CD4-positive, alpha-beta memory T cell (primary cell): ENCODE results near the gene FAM76B. TPM values are rescaled to one million over a fixed set of nuclear protein-coding genes. Genes with fewer than 3 reads are reported as not detected.

ENCODE experiments used
- CTCF ChIA-PET: fragments of 350-600 bp; sonication (Branson Sonifier 250); formaldehyde crosslinking; loops from one replicate; lab custom pipeline; 2021; ENCODE audit warnings: inconsistent platforms; ENCODE audit not compliant: partially characterized antibody; lab: Charles Lee
- POLR2A ChIA-PET: fragments of 350-600 bp; sonication (Branson Sonifier 250); formaldehyde crosslinking; loops from one replicate; lab custom pipeline; 2021; ENCODE audit not compliant: partially characterized antibody; lab: Charles Lee
- DNase-seq, 5 donors: peaks; one replicate each; pipeline versions ENCODE4 v3.0.0 to v3.0.0-alpha.2; 2020 to 2022; ENCODE audit warnings: mixed read lengths in 1 of 5
- H3K27ac ChIP-seq: one replicate; pipeline ENCODE4 v1.7.0; 2013; ENCODE audit warnings: low read depth, low read length
- H3K27me3 ChIP-seq: 2 replicates; pipeline ENCODE4 v1.7.0; 2013; ENCODE audit warnings: mild to moderate bottlenecking, low read length, moderate library complexity; ENCODE audit not compliant: insufficient read depth
- H3K36me3 ChIP-seq: 2 replicates; pipeline ENCODE4 v1.7.0; 2013; ENCODE audit warnings: mild to moderate bottlenecking, low read length, moderate library complexity; ENCODE audit not compliant: insufficient read depth
- H3K4me1 ChIP-seq: 2 replicates; pipeline ENCODE4 v1.7.0; 2013; ENCODE audit warnings: mild to moderate bottlenecking, low read length, moderate library complexity; ENCODE audit not compliant: insufficient read depth
- H3K4me3 ChIP-seq, 2 donors: one replicate each; pipeline ENCODE4 v1.7.0; 2013; ENCODE audit warnings: low read length in 2 of 2, mild to moderate bottlenecking in 1 of 2
- H3K9me3 ChIP-seq, 2 donors: one replicate each; pipeline ENCODE4 v1.7.0; 2013; ENCODE audit warnings: low read length in 2 of 2, control low read depth in 1 of 2; ENCODE audit not compliant: control insufficient read depth in 1 of 2
- H3K27ac Mint-ChIP-seq, 7 donors: one replicate each; pipeline ENCODE4 v1.8.0; 2020 to 2021; ENCODE audit warnings: mixed read lengths in 7 of 7, mild to moderate bottlenecking in 6 of 7, inconsistent platforms in 3 of 7, moderate library complexity in 3 of 7
- H3K27me3 Mint-ChIP-seq, 2 donors: one replicate each; pipeline ENCODE4 v1.8.0; 2020 to 2021; ENCODE audit warnings: mixed read lengths in 2 of 2
- H3K36me3 Mint-ChIP-seq, 2 donors: one replicate each; pipeline ENCODE4 v1.8.0; 2020 to 2021; ENCODE audit warnings: mixed read lengths in 2 of 2, inconsistent platforms in 1 of 2, mild to moderate bottlenecking in 1 of 2
- H3K4me1 Mint-ChIP-seq, 4 donors: one replicate each; pipeline ENCODE4 v1.8.0; 2020 to 2021; ENCODE audit warnings: mixed read lengths in 4 of 4, mild to moderate bottlenecking in 1 of 4
- H3K4me3 Mint-ChIP-seq, 8 donors: one replicate each; pipeline ENCODE4 v1.8.0; 2020 to 2021; ENCODE audit warnings: mixed read lengths in 8 of 8, mild to moderate bottlenecking in 7 of 8, moderate library complexity in 6 of 8, inconsistent platforms in 3 of 8
- H3K9me3 Mint-ChIP-seq, 8 donors: one replicate each; pipeline ENCODE4 v1.8.0; 2020 to 2021; ENCODE audit warnings: mixed read lengths in 8 of 8, mild to moderate bottlenecking in 5 of 8, inconsistent platforms in 3 of 8, moderate library complexity in 1 of 8
- intact Hi-C: fragments of 100-400 bp; cut with micrococcal nuclease; formaldehyde crosslinking; loops from one replicate; pipeline ENCODE4 v1.15.1; 2023
- polyA plus RNA-seq, 2 donors: library from polyadenylated mRNA; unstranded; fragments of 300-500 nt; fragmentation: Illumina TruSeq; gene quantifications; one replicate each; pipeline ENCODE4 v1.2.3, GENCODE V29; 2021
- total RNA-seq, 2 experiments: library from RNA; stranded (reverse); gene quantifications; one replicate each; pipeline ENCODE4 v1.2.3, GENCODE V29; 2021

Gene FAM76B
- total and polyA plus RNA-seq, 4 experiments from 2014 or later, result 10.3 to 60.5 (median 36.7) TPM

GRCh38 chr11:95788921-95789505 lies 569 bp downstream of the FAM76B start:
- Mint-ChIP-seq H3K4me1 (peaks cover 41 to 69% (median 51%) of the 10 kb centered on the region in 4 donors), H3K36me3 (peaks cover 24 to 56% of the 10 kb centered on the region in 2 donors), H3K4me3 (peak overlapping the region; percentile 85 to 100 (median 98)), H3K27ac (peak overlapping the region; percentile 92 to 100 (median 100)), H3K27me3 (no peaks in the 10 kb centered on the region), H3K9me3 (peaks cover 0 to 4% (median 0%) of the 10 kb centered on the region in 8 donors)
- intact Hi-C loops, result loop anchor here (1.0 to 10.0 kb wide), 5 partner anchors 638 to 1662 kb away; partner anchors contain the start of genes ANKRD49, CWC15, KDM4D and MRE11
- Histone ChIP-seq H3K4me3 (peak overlapping the region; percentile 48 to 98), H3K27me3 (no peaks in the 10 kb centered on the region), H3K9me3 (no peaks in the 10 kb centered on the region), H3K4me1 (peaks cover 43% of the 10 kb centered on the region), H3K27ac (peak overlapping the region; percentile 99), H3K36me3 (peaks cover 23% of the 10 kb centered on the region)
- CTCF ChIA-PET, result interaction anchor here (0.7 to 3.8 kb wide), 13 partner anchors 25 to 722 kb away, joined by 3 to 17 read pairs (median 4); partner anchors contain the start of genes MAML2, SESN3 and SRSF8
- POLR2A ChIA-PET, result interaction anchor here (0.7 to 5.8 kb wide), 31 partner anchors 10 to 815 kb away, joined by 3 to 99 read pairs (median 4); partner anchors contain the start of genes CCDC82, CWC15, ENDOD1 and JRKL
- DNase-seq, result peak in 4 of 5 donors; percentile 30 to 65 (median 36)

GRCh38 chr11:95780544-95780943 lies 9.0 kb downstream of the FAM76B start:
- H3K4me1 Mint-ChIP-seq, result peaks cover 14 to 38% (median 27%) of the 10 kb centered on the region in 4 donors
- Histone ChIP-seq H3K27ac (no peak overlapping the region), H3K27me3 (no peaks in the 10 kb centered on the region), H3K36me3 (peaks cover 85% of the 10 kb centered on the region), H3K9me3 (no peaks in the 10 kb centered on the region), H3K4me3 (no peak overlapping the region), H3K4me1 (peaks cover 10% of the 10 kb centered on the region)
- H3K36me3 Mint-ChIP-seq, result peaks cover 40 to 78% of the 10 kb centered on the region in 2 donors
- peak overlapping the region in 2 of 7 donors; percentile 25 to 42 for H3K27ac Mint-ChIP-seq
- DNase-seq, result no peak
- H3K27me3 Mint-ChIP-seq, result no peaks in the 10 kb centered on the region
- CTCF ChIA-PET, result interaction anchor here (1.3 kb wide), 1 partner anchor 18 kb away, joined by 3 read pairs; no protein-coding TSS in a partner anchor
- no peak overlapping the region for H3K4me3 Mint-ChIP-seq
- no peaks in the 10 kb centered on the region for H3K9me3 Mint-ChIP-seq
- intact Hi-C loops, result loop anchor here (10.0 kb wide), 1 partner anchor 1286 kb away; the partner anchor contains the start of genes ANKRD49 and MRE11
- POLR2A ChIA-PET, result interaction anchor here (0.7 to 3.9 kb wide), 3 partner anchors 9 to 692 kb away, joined by 3 to 22 read pairs (median 5); partner anchors contain the start of genes CEP57 and FAM76B

DNA sequence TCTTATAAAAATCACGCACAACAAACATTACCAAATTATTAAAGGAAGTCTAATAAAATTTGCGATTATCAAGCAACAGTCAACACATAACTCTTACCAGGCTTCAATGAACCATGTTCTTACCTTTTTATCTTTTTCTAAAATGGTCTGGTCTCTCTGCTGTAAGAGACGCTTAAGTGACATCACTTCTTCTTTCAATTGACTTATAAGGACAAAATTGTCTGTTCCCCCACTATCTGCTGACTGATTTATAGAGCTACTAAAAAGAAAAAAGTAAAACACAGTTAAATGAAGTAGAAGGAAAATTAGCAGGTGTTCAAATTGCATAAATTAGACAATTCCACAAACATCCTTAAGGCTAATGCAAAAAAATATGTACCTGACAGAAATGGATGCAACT lies 10.9 kb downstream of the FAM76B start:
- no peak overlapping the region for H3K4me3 ChIP-seq
- ChIA-PET CTCF (interaction anchor here (2.2 kb wide), 1 partner anchor 624 kb away, joined by 7 read pairs; no protein-coding TSS in a partner anchor), POLR2A (interaction anchor here (3.9 kb wide), 1 partner anchor 11 kb away, joined by 22 read pairs; the partner anchor contains the start of genes CEP57 and FAM76B)
- Mint-ChIP-seq H3K27ac (peak overlapping the region in 1 of 7 donors; percentile 50), H3K4me3 (no peak overlapping the region), H3K36me3 (peaks cover 33 to 80% of the 10 kb centered on the region in 2 donors), H3K9me3 (no peaks in the 10 kb centered on the region), H3K4me1 (peaks cover 8 to 22% (median 19%) of the 10 kb centered on the region in 4 donors), H3K27me3 (no peaks in the 10 kb centered on the region)
- H3K9me3 ChIP-seq, result no peaks in the 10 kb centered on the region
- DNase-seq, result no peak
- no peaks in the 10 kb centered on the region for H3K27me3 ChIP-seq
- H3K36me3 ChIP-seq, result peaks cover 89% of the 10 kb centered on the region
- intact Hi-C loops, result no loop called here
- peaks cover 5% of the 10 kb centered on the region for H3K4me1 ChIP-seq
- no peak overlapping the region for H3K27ac ChIP-seq

DNA sequence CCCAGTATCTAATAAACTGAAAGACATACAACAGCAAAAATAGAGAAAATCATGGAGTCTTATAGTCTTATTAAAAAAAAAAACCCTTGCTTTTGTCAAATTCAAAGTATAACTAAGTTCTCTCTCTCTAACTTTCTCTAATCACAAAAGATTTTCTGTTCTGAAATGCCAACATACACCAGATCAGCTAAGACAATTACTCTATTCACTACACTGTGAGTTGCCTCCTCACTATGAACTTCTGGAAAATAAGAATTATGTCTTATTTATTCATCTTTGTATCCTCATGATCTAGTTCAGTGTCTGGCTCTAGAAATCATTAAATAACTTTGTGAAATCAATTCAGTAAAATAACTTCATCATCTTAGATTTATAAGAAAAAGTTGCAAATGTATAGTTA lies 12.7 kb downstream of the FAM76B start:
- Mint-ChIP-seq H3K4me1 (peaks cover 7 to 12% (median 11%) of the 10 kb centered on the region in 4 donors), H3K27ac (peak overlapping the region in 3 of 7 donors; percentile 4 to 61 (median 30)), H3K27me3 (no peaks in the 10 kb centered on the region), H3K9me3 (no peaks in the 10 kb centered on the region), H3K4me3 (no peak overlapping the region), H3K36me3 (peaks cover 28 to 78% of the 10 kb centered on the region in 2 donors)
- Histone ChIP-seq H3K27me3 (no peaks in the 10 kb centered on the region), H3K4me1 (peaks cover 4% of the 10 kb centered on the region), H3K4me3 (no peak overlapping the region), H3K36me3 (peaks cover 77% of the 10 kb centered on the region), H3K9me3 (no peaks in the 10 kb centered on the region), H3K27ac (no peak overlapping the region)
- ChIA-PET POLR2A (interaction anchor here (2.5 kb wide), 1 partner anchor 13 kb away, joined by 10 read pairs; the partner anchor contains the start of genes CEP57 and FAM76B), CTCF (interaction anchor here (1.2 to 1.3 kb wide), 2 partner anchors 623 to 626 kb away, joined by 3 to 4 read pairs; no protein-coding TSS in a partner anchor)
- DNase-seq, result no peak
- intact Hi-C loops, result no loop called here

DNA sequence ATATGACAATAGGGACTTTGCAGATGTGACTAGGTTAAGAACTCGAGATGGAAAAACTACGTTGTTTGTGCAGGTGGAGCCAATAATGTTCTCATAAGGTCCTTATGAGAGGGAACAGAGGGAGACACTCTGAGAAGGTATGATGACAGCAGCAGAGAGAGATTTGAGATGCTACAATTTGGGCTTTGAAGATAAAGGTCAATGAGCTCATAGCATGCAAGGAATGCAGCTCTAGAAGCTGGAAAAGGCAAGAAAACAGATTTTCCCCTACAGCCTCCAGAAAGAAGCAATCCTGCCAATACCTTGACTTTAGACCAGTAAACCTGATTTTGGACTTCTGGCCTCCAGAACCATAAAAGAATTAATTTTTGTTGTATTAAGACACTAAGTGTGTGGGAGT lies 21.1 kb downstream of the FAM76B start:
- Histone ChIP-seq H3K27ac (no peak overlapping the region), H3K4me1 (no peaks in the 10 kb centered on the region), H3K27me3 (no peaks in the 10 kb centered on the region), H3K36me3 (peaks cover 12% of the 10 kb centered on the region), H3K4me3 (no peak overlapping the region), H3K9me3 (no peaks in the 10 kb centered on the region)
- no peaks in the 10 kb centered on the region for H3K27me3 Mint-ChIP-seq
- peaks cover 0 to 4% (median 0%) of the 10 kb centered on the region in 4 donors for H3K4me1 Mint-ChIP-seq
- DNase-seq, result no peak
- no peak overlapping the region for H3K4me3 Mint-ChIP-seq
- POLR2A ChIA-PET, result interaction anchor here (1.3 kb wide), 1 partner anchor 21 kb away, joined by 3 read pairs; the partner anchor contains the start of gene FAM76B
- intact Hi-C loops, result loop anchor here (10.0 kb wide), 1 partner anchor 1254 kb away; the partner anchor contains the start of gene C11orf97
- H3K36me3 Mint-ChIP-seq, result peaks cover 9 to 25% of the 10 kb centered on the region in 2 donors
- no peaks in the 10 kb centered on the region for H3K9me3 Mint-ChIP-seq
- CTCF ChIA-PET, result interaction anchor here (1.8 to 14.9 kb wide), 2 partner anchors 615 to 698 kb away, joined by 6 to 337 read pairs; no protein-coding TSS in a partner anchor
- peak overlapping the region in 3 of 7 donors; percentile 1 to 78 (median 48) for H3K27ac Mint-ChIP-seq

DNA sequence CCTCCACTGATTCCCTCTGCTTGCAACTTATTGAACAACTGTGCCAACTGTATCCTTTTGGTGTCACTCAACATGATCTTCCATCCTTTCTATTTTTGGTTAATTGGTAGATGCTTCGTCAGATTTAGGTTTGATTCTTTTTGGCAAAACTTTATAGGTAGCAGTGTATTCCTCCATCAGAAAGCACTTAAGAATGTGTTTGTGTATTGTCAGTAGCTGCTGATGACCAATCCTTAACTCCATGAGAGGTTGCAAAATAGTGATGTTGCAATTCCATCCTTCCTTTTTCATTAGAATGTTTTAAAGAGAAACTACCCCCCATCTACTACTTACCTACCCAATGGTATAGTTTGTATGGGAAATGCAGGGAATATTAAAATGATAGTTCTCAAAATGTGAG lies 22.1 kb downstream of the FAM76B start:
- intact Hi-C loops, result loop anchor here (10.0 kb wide), 1 partner anchor 1253 kb away; the partner anchor contains the start of gene C11orf97
- H3K27ac ChIP-seq, result no peak overlapping the region
- H3K4me3 ChIP-seq, result no peak overlapping the region
- no peaks in the 10 kb centered on the region for H3K9me3 ChIP-seq
- H3K9me3 Mint-ChIP-seq, result no peaks in the 10 kb centered on the region
- H3K4me1 Mint-ChIP-seq, result peaks cover 0 to under 1% (median 0%) of the 10 kb centered on the region in 4 donors
- H3K36me3 ChIP-seq, result peaks cover 9% of the 10 kb centered on the region
- no peak for DNase-seq
- H3K36me3 Mint-ChIP-seq, result peaks cover 6 to 18% of the 10 kb centered on the region in 2 donors
- no peak overlapping the region for H3K4me3 Mint-ChIP-seq
- ChIA-PET POLR2A (interaction anchor here (1.3 to 1.7 kb wide), 2 partner anchors 22 to 700 kb away, joined by 3 to 6 read pairs; partner anchors contain the start of gene FAM76B), CTCF (interaction anchor here (0.9 to 14.9 kb wide), 4 partner anchors 62 to 697 kb away, joined by 3 to 337 read pairs (median 6); partner anchors contain the start of genes CCDC82 and JRKL)
- peak overlapping the region in 1 of 7 donors; percentile 8 for H3K27ac Mint-ChIP-seq
- no peaks in the 10 kb centered on the region for H3K27me3 Mint-ChIP-seq
- H3K27me3 ChIP-seq, result no peaks in the 10 kb centered on the region
- H3K4me1 ChIP-seq, result no peaks in the 10 kb centered on the region
